Mononuclear cell (primary cell): ENCODE data around the gene NFIA. TPM values are rescaled to one million over a fixed set of nuclear protein-coding genes. Genes with fewer than 3 reads are reported as not detected.

Experiments
- H3K27me3 ChIP-seq: 2 replicates; pipeline ENCODE4 v1.6.0; 2011; ENCODE audit warnings: low read length, control low read depth; ENCODE audit not compliant: insufficient read depth
- H3K4me1 ChIP-seq: 2 replicates; pipeline ENCODE4 v1.5.1; 2011; ENCODE audit warnings: mild to moderate bottlenecking, low read length, control low read depth; ENCODE audit not compliant: insufficient read depth
- H3K4me3 ChIP-seq: 2 replicates; pipeline ENCODE4 v1.5.1; 2011; ENCODE audit warnings: mild to moderate bottlenecking, low read length, moderate library complexity
- H3K9me3 ChIP-seq: 2 replicates; pipeline ENCODE4 v1.5.1; 2011; ENCODE audit warnings: low read depth, mild to moderate bottlenecking, control low read depth, low read length
- total RNA-seq: library from RNA; depleted of rRNA; stranded (reverse); fragments of >200 nt; gene quantifications from one replicate; pipeline ENCODE4 v1.2.3, GENCODE V29; 2012

Gene NFIA
- total RNA-seq, 1 donor: 3.5 TPM

DNA sequence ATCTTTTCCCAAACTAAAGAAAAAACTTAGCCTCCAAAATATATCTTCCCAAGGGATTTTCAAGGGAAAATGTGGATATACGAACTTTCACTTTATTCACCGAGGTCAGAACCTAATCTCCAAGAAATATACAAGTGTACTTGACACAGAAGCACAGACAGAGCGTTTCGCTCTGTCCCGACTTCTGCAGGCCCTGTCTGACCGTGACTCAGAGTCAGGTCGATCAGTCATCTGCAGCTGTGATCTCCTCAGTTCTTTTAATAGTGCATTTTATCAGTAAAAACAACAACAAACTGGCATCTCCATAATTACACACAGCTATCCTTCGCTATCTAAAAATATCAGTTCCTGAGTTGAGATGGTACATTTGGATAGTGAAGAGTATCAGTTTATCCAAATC, 416.0 kb downstream of the NFIA start:
- Histone ChIP-seq H3K9me3 (no peaks in the 10 kb centered on the region), H3K27me3 (no peaks in the 10 kb centered on the region), H3K4me1 (no peaks in the 10 kb centered on the region), H3K4me3 (no peak overlapping the region)

DNA sequence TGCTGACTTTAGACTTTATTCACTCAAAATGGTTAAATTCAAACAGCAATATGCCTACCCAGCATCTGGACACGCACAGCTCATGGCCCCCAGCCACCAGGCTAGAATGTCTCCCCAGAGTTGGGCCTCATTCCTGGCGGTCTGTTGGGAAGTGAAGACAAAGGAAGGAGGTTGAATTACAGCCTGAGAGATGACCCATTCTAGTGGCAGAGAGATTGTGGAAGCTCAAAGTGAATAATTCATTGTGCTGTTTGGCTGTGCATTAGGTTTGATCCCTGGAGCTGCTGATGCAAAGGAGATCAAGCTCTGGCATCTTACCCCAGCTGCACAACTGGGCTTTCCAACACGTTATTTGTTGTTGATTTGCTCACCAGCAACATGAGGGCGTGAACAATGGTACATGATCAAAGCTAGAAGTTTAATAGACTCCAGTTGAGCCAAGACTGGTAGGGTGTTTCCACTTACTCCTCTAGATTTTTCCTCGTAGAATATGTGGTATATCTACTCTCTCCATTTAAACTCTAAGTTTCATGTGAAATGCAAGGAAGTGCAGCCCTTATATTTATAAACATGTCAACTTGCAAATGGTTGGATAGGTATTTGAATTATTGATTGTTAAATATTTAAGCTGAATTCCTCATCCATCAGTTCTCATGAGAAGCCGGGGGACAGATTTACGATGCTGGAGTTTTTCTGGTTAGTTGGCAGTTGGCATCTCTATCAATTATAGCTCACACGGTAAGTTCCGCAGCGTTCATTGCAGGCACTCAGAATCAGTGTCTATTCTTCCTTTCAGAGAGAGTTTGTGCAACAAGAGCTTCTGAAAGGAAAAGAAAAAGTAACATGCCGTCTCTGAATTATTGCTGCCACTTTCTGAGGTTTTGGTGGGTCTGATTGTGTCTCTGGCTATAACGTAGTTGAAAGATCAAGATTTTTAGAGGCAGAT, 419.9 kb downstream of the NFIA start:
- no peak overlapping the region for H3K4me3 ChIP-seq
- no peaks in the 10 kb centered on the region for H3K9me3 ChIP-seq
- no peaks in the 10 kb centered on the region for H3K27me3 ChIP-seq
- H3K4me1 ChIP-seq: no peaks in the 10 kb centered on the region

DNA sequence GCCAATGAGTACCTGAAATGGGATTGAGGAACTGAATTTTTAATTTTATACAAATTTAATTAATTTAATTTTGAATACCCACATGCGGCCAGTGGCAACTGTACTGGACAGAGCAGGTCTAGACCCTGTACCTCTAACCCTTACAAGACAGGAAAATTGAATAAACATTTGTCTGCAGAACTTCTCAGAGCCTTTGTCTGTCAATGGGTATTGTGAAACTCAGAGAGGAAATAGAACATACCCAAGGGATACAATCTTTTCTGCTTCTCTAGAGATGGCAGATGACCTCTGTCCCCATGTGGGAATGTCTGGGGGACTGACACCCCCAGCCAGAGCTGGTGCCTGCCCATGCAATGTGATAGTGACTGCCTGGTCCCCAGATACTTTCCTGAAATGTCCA, 421.9 kb downstream of the NFIA start:
- no peaks in the 10 kb centered on the region for H3K9me3 ChIP-seq
- no peak overlapping the region for H3K4me3 ChIP-seq
- no peaks in the 10 kb centered on the region for H3K27me3 ChIP-seq
- peaks cover 4% of the 10 kb centered on the region for H3K4me1 ChIP-seq

DNA sequence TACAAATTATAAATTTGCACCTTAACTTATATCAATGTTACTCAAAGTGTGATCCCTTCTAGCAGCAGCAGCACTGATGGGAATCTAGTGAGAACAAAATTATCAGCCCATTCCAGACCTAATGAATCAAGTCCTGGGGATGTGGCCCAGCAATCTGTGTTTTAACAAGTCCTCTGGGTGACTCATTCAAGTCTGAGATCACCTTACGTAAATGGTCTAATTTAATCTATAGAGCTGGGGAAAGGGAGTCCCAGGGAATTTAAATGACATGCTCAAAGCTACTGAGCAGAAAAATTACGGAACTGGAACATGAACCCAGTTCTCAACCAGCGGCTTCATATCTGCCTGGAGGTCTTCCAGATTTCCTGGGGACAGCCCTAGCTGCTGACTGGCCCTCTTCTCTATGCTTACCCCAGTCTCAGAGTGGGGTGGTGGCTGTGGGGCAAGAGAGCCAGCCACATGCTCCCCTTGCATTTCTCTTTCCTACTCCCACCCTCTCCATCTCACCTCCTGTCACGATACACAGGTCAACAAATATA, 422.6 kb downstream of the NFIA start:
- Histone ChIP-seq H3K27me3 (no peaks in the 10 kb centered on the region), H3K4me1 (peaks cover 4% of the 10 kb centered on the region), H3K9me3 (no peaks in the 10 kb centered on the region), H3K4me3 (no peak overlapping the region)

DNA sequence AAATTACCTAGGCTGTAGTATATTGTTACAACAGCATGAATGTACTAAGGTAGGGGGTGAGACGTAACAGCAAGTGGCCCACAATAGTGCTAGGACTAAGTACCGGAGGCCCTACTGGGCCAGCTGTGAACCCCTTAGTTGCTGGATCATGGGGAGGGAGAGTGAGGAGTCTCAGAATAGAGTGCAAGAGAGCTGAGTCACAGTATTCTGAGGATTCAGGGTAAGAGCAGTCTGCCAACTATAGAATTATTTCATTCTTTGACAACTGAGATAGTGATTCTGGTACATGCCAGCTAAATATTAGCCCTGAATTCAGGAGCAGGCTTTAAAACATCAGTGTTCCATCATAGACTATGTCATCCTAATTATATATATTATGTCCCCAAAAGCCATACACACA, 423.9 kb downstream of the NFIA start:
- Histone ChIP-seq H3K9me3 (no peaks in the 10 kb centered on the region), H3K27me3 (no peaks in the 10 kb centered on the region), H3K4me3 (no peak overlapping the region), H3K4me1 (peaks cover 4% of the 10 kb centered on the region)

DNA sequence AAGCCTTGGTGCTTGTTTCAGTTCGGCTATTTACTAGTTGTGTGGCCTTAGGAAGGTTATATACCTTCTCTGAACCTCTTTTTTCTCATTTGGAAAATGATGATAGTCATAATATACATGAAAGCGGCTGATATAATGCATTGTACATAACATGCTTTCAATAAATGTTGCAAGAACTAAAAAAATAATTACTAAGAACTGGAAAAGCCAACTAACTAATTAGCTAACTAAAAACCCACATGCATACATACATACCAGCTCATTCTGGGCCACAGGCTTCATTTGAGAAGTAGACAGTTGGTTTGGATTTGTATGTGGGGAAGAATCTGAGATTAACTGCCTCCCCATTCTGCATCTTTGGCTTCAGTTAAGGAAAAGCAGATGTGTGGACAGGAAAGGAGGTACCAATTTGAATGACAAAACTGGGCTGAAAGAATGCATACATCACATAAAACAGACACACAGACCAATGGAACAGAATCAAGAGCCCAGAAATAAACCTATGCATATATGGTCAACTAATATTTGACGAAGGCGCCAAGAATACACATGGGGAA, 424.7 kb downstream of the NFIA start:
- Histone ChIP-seq H3K9me3 (no peaks in the 10 kb centered on the region), H3K4me3 (no peak overlapping the region), H3K4me1 (peaks cover 4% of the 10 kb centered on the region), H3K27me3 (no peaks in the 10 kb centered on the region)
